Activated CD8-positive, alpha-beta T cell treated with anti-CD3 and anti-CD28 coated beads, Interleukin-2, amount 10 ng/mL, durations not matched to agents 7 days and 5 days (primary cell): ENCODE results near the gene SV2A. TPM values are rescaled to one million over a fixed set of nuclear protein-coding genes. Genes with fewer than 3 reads are reported as not detected.
A peak's percentile ranks its signal among the peaks of the same experiment; 100 is the strongest.

ENCODE experiments used
- ATAC-seq: fragments of 150-1000 bp; cut with Tn5 transposase; one replicate; pipeline ENCODE4 v1.10.0; 2021; ENCODE audit warnings: moderate library complexity
- CTCF ChIA-PET: fragments of 350-600 bp; sonication (Branson Sonifier 250); formaldehyde crosslinking; loops from one replicate; lab custom pipeline; 2021; ENCODE audit warnings: antibody characterized with exemption; lab: Charles Lee
- POLR2A ChIA-PET: fragments of 350-600 bp; sonication (Branson Sonifier 250); formaldehyde crosslinking; loops from one replicate; lab custom pipeline; 2021; ENCODE audit warnings: antibody characterized with exemption; lab: Charles Lee
- DNase-seq: peaks from one replicate; pipeline ENCODE4 v3.0.0-alpha.2; 2020
- H3K27ac Mint-ChIP-seq: one replicate; pipeline ENCODE4 v1.8.0; 2021; ENCODE audit warnings: mild to moderate bottlenecking, mixed read lengths
- H3K27me3 Mint-ChIP-seq: one replicate; pipeline ENCODE4 v1.8.0; 2021; ENCODE audit warnings: low read depth, mixed read lengths
- H3K36me3 Mint-ChIP-seq: one replicate; pipeline ENCODE4 v1.8.0; 2021; ENCODE audit warnings: low read depth, mixed read lengths
- H3K4me1 Mint-ChIP-seq: one replicate; pipeline ENCODE4 v1.8.0; 2021; ENCODE audit warnings: low read depth, mixed read lengths
- H3K4me3 Mint-ChIP-seq: one replicate; pipeline ENCODE4 v1.8.0; 2021; ENCODE audit warnings: mild to moderate bottlenecking, mixed read lengths
- H3K9me3 Mint-ChIP-seq: one replicate; pipeline ENCODE4 v1.8.0; 2022; ENCODE audit warnings: mixed read lengths; ENCODE audit not compliant: insufficient read depth
- total RNA-seq, 2 experiments: library from RNA; stranded (reverse); gene quantifications; one replicate each; pipeline ENCODE4 v1.2.3, GENCODE V29; 2021

Gene SV2A
- total RNA-seq, 2 experiments from 2014 or later, result 25.4 TPM

DNA sequence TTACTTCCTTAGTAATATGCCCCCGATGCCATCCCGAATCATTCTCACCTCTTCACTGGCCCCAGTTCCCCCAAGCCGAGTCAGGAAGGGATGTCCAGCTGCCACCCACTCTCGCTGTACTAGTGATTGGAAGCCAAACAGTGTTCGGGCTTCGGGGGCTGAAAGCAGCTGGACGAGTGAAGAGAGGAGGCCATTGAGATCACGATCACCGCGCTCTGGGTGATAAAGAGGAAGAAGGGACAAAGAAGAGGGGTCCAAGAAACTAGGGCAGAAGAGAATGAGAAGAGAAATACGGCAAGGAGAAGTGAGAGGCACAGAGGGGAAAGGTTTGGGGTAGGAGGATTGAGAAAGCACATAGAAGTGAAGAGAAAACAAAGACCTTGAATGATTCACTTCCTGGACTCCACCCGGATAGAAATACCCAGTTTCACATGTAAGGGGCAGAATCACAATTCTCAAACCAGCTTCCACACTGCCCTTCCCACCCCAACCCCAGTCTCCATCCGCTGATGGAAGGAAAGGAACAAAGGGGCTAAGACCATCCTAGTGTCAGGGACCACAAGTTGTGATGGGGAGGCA is 13.7 kb upstream of the SV2A start:
- ATAC-seq (no peak), DNase-seq (no peak)
- H3K36me3 Mint-ChIP-seq, result peaks cover 9% of the 10 kb centered on the region
- CTCF ChIA-PET, result interaction anchor here (0.6 to 2.4 kb wide), 5 partner anchors 13 to 444 kb away, joined by 3 to 9 read pairs (median 4); a partner anchor contains a TSS
- no peaks in the 10 kb centered on the region for H3K27me3 Mint-ChIP-seq
- H3K4me3 Mint-ChIP-seq, result no peak overlapping the region
- H3K27ac Mint-ChIP-seq, result peak overlapping the region; percentile 28
- POLR2A ChIA-PET, result interaction anchor here (0.7 to 7.3 kb wide), 2 partner anchors 12 to 45 kb away, joined by 3 to 157 read pairs; a partner anchor contains a TSS
- peaks cover 34% of the 10 kb centered on the region for H3K4me1 Mint-ChIP-seq
- no peaks in the 10 kb centered on the region for H3K9me3 Mint-ChIP-seq

DNA sequence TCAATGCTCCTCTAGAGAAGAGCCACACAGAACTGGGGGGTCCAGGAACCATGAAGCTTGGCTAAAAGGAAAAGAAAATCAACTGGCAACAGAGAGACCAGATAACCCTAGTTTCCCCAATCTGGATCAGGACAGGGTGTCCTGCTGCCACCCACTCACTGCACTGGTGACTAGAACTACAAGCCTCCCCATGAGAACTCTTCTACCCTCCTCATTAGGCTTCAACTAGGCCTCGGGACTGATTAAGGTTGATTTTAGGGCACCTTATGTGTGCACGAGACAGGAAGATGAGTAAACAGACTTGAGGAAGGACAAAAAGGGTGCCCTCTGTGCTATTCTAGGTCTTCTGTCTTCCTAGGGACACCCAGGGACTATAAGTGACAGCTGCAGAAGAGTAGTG is 12.2 kb upstream of the SV2A start:
- ATAC-seq, result no peak
- Mint-ChIP-seq H3K4me3 (no peak overlapping the region), H3K9me3 (no peaks in the 10 kb centered on the region), H3K36me3 (peaks cover 23% of the 10 kb centered on the region), H3K27ac (no peak overlapping the region), H3K4me1 (peaks cover 47% of the 10 kb centered on the region), H3K27me3 (no peaks in the 10 kb centered on the region)
- ChIA-PET POLR2A (interaction anchor here (0.6 to 7.3 kb wide), 2 partner anchors 44 to 1212 kb away, joined by 3 to 157 read pairs; a partner anchor contains a TSS), CTCF (interaction anchor here (1.5 to 2.4 kb wide), 3 partner anchors 9 to 41 kb away, joined by 3 to 9 read pairs (median 6); a partner anchor contains a TSS)
- DNase-seq, result no peak

DNA sequence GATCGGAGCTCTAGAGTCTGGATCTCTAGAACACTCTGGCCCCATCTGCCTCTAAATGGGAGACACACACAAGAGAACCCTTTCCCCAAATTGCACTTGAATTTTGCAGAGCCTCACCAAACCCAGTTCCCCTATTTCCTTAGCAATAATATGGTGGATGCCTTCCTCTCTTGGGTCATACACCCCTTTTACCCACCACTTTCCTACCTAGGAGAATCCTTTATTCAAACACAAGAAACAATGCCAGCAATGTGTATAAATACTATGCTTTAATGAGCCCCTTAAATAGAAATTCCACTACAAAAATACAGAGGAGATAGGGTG is 10.7 kb upstream of the SV2A start:
- Mint-ChIP-seq H3K4me1 (peaks cover 57% of the 10 kb centered on the region), H3K9me3 (no peaks in the 10 kb centered on the region), H3K4me3 (peak overlapping the region; percentile 96), H3K27ac (peak overlapping the region; percentile 93), H3K36me3 (peaks cover 38% of the 10 kb centered on the region), H3K27me3 (no peaks in the 10 kb centered on the region)
- ChIA-PET POLR2A (interaction anchor here (0.6 to 7.3 kb wide), 21 partner anchors 8 to 344 kb away, joined by 3 to 157 read pairs (median 4); partner anchors contain the start of genes MTMR11 and OTUD7B), CTCF (interaction anchor here (1.1 to 1.8 kb wide), 3 partner anchors 9 to 34 kb away, joined by 3 to 6 read pairs (median 4); no protein-coding TSS in a partner anchor)
- DNase-seq (no peak), ATAC-seq (no peak)

GRCh38 chr1:149927563-149928400 is 10.1 kb upstream of the SV2A start, which contains the start of gene SF3B4:
Gene SF3B4 (minus strand): TSS chr1:149927803. CDS start chr1:149927759, 44 bp downstream.
- H3K27me3 Mint-ChIP-seq, result no peaks in the 10 kb centered on the region
- H3K4me1 Mint-ChIP-seq, result peaks cover 57% of the 10 kb centered on the region
- H3K27ac Mint-ChIP-seq, result peak within 1 kb of the TSS; percentile 93
- H3K4me3 Mint-ChIP-seq, result peak within 1 kb of the TSS; percentile 96
- peaks cover 44% of the 10 kb centered on the region for H3K36me3 Mint-ChIP-seq
- CTCF ChIA-PET, result interaction anchor here (1.1 to 1.8 kb wide), 3 partner anchors 10 to 34 kb away, joined by 3 to 6 read pairs (median 4); no protein-coding TSS in a partner anchor
- DNase-seq (peak; percentile 98), ATAC-seq (peak; percentile 97)
- POLR2A ChIA-PET, result interaction anchor here (0.6 to 7.3 kb wide), 21 partner anchors 8 to 344 kb away, joined by 3 to 157 read pairs (median 4); partner anchors contain the start of genes MTMR11 and OTUD7B
- H3K9me3 Mint-ChIP-seq, result no peaks in the 10 kb centered on the region

- no peaks in the 10 kb centered on the region for H3K9me3 Mint-ChIP-seq
- ATAC-seq, result peak; percentile 9
- no peak for DNase-seq
- no peaks in the 10 kb centered on the region for H3K27me3 Mint-ChIP-seq
- CTCF ChIA-PET, result no interaction called here
- peaks cover 57% of the 10 kb centered on the region for H3K4me1 Mint-ChIP-seq
- peaks cover 49% of the 10 kb centered on the region for H3K36me3 Mint-ChIP-seq
- H3K4me3 Mint-ChIP-seq, result peak overlapping the region; percentile 96
- peak overlapping the region; percentile 93 for H3K27ac Mint-ChIP-seq
- POLR2A ChIA-PET, result interaction anchor here (2.1 kb wide), 1 partner anchor 40 kb away, joined by 23 read pairs; a partner anchor contains a TSS
These were observed 9.5 kb upstream of the SV2A start for GRCh38 chr1:149927056-149927562.

DNA sequence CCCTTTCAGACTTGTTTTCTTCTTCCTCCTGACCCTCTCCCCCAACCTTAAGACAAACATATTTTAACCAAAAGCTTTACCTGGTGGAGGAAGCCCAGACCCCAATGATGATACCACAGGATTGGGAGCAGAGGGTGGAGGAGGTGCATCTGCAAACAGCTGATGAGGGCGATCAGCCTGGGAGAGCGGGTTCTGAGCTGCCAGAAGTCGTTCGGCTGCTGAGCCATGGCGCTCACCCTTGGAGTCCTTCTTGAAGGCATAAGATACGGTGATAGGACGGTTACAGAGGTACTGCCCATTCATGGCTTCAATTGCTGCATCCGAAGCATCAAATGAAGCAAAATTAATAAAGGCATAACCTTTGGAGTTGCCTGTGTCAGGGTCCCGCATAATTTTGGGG is 8.7 kb upstream of the SV2A start:
- DNase-seq (no peak), ATAC-seq (no peak)
- ChIA-PET CTCF (no interaction called here), POLR2A (interaction anchor here (2.1 kb wide), 1 partner anchor 39 kb away, joined by 23 read pairs; a partner anchor contains a TSS)
- peak overlapping the region; percentile 96 for H3K4me3 Mint-ChIP-seq
- H3K27ac Mint-ChIP-seq, result peak overlapping the region; percentile 17
- peaks cover 55% of the 10 kb centered on the region for H3K36me3 Mint-ChIP-seq
- no peaks in the 10 kb centered on the region for H3K9me3 Mint-ChIP-seq
- no peaks in the 10 kb centered on the region for H3K27me3 Mint-ChIP-seq
- H3K4me1 Mint-ChIP-seq, result peaks cover 50% of the 10 kb centered on the region

DNA sequence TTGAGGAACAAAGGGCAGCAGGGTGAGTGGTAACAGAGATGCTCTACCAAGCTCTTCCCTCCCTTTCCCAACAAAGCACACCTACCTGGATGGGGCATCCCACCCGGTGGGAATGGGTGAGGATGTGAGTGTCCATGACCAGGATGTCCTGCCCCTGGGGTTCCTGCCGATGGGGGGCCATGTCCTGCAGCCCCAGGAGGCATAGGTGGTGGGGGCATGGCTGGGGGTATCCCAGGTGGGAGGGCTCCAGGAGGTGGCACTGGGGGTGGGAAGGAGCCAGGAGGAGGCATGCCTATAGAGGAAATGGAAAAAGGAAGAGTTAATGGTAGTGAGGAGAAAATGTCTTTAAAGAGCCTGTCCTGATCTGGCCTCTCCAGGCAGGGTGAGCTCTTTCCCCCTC is 8.1 kb upstream of the SV2A start:
- Mint-ChIP-seq H3K36me3 (peaks cover 55% of the 10 kb centered on the region), H3K27ac (peak overlapping the region; percentile 17), H3K27me3 (no peaks in the 10 kb centered on the region), H3K4me1 (peaks cover 47% of the 10 kb centered on the region), H3K9me3 (no peaks in the 10 kb centered on the region), H3K4me3 (peak overlapping the region; percentile 96)
- ATAC-seq (no peak), DNase-seq (no peak)
- ChIA-PET CTCF (no interaction called here), POLR2A (interaction anchor here (2.1 kb wide), 1 partner anchor 38 kb away, joined by 23 read pairs; a partner anchor contains a TSS)

DNA sequence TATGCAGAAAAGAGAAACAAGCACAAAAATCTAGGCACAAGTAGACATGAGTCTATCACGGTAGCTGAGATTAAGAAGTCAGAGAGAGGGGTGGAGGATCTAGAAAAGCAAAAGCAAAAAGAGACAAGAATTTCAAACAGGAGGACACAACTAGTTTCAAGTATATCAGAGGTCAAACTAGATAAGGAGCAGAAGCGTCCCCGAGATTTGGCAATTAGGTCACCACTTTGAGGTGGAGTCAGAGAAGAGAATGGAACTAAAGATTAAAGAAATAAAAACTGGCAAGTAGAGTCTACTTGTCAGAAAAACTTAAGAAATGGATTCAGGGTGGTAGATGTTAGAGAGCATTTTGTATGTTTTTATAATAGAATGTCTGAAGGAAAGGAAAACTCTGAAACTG is 7.7 kb upstream of the SV2A start:
- H3K27me3 Mint-ChIP-seq, result no peaks in the 10 kb centered on the region
- POLR2A ChIA-PET, result interaction anchor here (0.6 to 2.1 kb wide), 2 partner anchors 9 to 38 kb away, joined by 3 to 23 read pairs; a partner anchor contains a TSS
- H3K27ac Mint-ChIP-seq, result no peak overlapping the region
- no peak for DNase-seq
- H3K36me3 Mint-ChIP-seq, result peaks cover 55% of the 10 kb centered on the region
- H3K9me3 Mint-ChIP-seq, result no peaks in the 10 kb centered on the region
- peaks cover 43% of the 10 kb centered on the region for H3K4me1 Mint-ChIP-seq
- H3K4me3 Mint-ChIP-seq, result peak overlapping the region; percentile 41
- CTCF ChIA-PET, result no interaction called here
- ATAC-seq, result no peak

- Mint-ChIP-seq H3K4me3 (no peak overlapping the region), H3K27ac (no peak overlapping the region)
These were observed 6.0 kb upstream of the SV2A start for GRCh38 chr1:149923626-149924025.

DNA sequence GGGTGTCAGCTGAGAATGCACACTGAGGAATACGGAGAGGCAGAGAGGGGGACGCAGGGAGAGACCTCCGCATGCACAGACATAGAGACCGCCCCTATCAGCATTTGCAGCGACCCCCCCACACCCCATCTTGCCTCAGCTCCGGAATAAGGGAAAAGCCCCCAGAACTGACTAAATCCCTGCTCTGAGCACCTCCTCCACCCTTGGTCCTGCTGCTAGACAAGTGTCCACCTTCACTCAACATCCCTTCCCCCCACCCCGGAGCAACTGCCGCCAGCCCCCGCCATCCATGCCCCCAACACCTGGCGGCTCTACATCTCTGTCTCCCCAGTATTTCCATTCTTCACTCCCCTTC is 769 bp downstream of the SV2A start:
- DNase-seq, result no peak
- peak; percentile 9 for ATAC-seq
- Mint-ChIP-seq H3K36me3 (peaks cover 21% of the 10 kb centered on the region), H3K27me3 (no peaks in the 10 kb centered on the region), H3K9me3 (no peaks in the 10 kb centered on the region), H3K4me3 (peak overlapping the region; percentile 89), H3K27ac (peak overlapping the region; percentile 67), H3K4me1 (peaks cover 58% of the 10 kb centered on the region)
- ChIA-PET POLR2A (interaction anchor here (0.8 to 4.7 kb wide), 4 partner anchors 8 to 94 kb away, joined by 3 to 52 read pairs (median 4); partner anchors contain the start of genes OTUD7B and SF3B4), CTCF (interaction anchor here (1.7 kb wide), 1 partner anchor 29 kb away, joined by 8 read pairs; a partner anchor contains a TSS)

More at GRCh38 chr1:149923626-149924025, 6.0 kb upstream of the SV2A start:
- Mint-ChIP-seq H3K36me3 (peaks cover 55% of the 10 kb centered on the region), H3K27me3 (no peaks in the 10 kb centered on the region), H3K4me1 (peaks cover 38% of the 10 kb centered on the region), H3K9me3 (no peaks in the 10 kb centered on the region)
- DNase-seq (no peak), ATAC-seq (no peak)
- ChIA-PET POLR2A (interaction anchor here (0.8 to 1.2 kb wide), 2 partner anchors 16 to 226 kb away, joined by 3 read pairs; partner anchors contain the start of gene PLEKHO1), CTCF (no interaction called here)
